Measurements from ENCODE around the gene KRTAP4-9. TPM values are rescaled to one million over a fixed set of nuclear protein-coding genes. Genes with fewer than 3 reads are reported as not detected.
"Not testable (repeated sequence)": the region's sequence is repeated elsewhere in the genome, so short reads cannot be mapped to it uniquely, and the experiment has no call there.

KRTAP4-9 gene
- total and polyA plus RNA-seq, 4 donors, result not detected

DNA sequence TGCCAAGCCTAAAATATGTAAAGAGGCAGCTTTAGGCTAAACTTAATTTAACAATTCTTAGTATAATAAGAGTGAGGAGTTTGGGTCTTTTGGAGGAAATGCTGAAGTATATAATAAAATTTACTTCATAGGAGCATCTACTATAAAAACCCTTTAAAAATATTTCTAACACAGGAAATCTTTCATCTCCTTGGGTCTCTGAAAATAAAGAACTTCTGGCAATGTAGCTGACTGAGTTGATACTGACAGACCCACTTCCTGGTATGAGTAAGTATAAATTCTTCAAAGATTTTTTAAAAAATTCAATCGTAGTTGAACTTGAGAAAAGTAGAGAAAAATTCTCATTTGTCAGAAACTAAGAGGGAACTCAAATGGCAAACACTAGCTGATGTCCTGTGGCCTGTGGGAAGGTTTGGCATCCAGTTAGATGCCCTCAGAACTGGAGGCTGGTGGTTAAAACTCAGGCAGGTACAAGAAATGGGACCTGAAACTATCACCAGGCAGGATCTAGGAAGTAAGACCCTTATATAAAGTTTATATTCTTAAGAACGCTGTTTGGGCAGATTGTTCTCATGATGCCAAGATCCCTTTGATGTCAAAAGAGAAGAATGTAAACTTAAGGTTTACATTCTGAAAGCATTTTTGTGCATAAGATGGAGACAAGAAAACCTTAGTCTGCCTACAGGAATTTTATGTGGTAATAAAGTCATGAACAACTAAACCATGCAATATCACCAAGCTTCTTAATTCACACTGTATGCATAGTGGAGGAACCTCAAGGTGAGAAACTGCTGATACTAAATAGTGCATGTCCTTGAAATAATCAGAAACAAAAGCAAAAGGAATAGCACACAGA lies 28.9 kb downstream of the KRTAP4-9 start:
- no peak for DNase-seq
- WGBS, 2 donors, result 43 to 50% methylated on average over 2 of the region's 2 CpGs
- H3K4me3 ChIP-seq, result no peak overlapping the region

DNA sequence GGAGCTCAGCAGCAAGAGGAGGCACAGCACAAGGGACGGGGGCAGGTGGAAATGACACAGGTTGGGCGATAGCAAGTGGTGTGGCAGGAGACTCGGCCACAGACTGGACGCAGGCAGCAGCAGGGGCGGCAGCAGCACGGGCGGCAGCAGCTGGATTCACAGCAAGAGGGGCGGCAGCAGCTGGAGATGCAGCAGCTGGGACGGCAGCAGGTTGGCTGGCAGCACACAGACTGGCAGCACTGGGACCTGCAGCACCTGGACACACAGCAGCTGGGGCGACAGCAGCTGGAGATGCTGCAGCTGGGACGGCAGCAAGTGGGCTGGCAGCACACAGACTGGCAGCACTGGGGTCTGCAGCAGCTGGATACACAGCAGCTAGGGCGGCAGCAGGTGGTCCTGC lies 34.7 kb downstream of the KRTAP4-9 start:
- WGBS, 2 donors, result 89 to 97% methylated on average over 12 of the region's 12 CpGs
- H3K4me1 ChIP-seq (ENCODE audit: control insufficient read depth in 5 of 5, insufficient read depth in 5 of 5, low read length in 5 of 5); DNase-seq; H3K9ac ChIP-seq (ENCODE audit: insufficient read depth in 1 of 2, low read length in 2 of 2); H3K27me3 ChIP-seq (ENCODE audit: control insufficient read depth in 3 of 3, insufficient read depth in 3 of 3, low read length in 2 of 3); H3K36me3 ChIP-seq (ENCODE audit: control insufficient read depth in 4 of 4, insufficient read depth in 4 of 4, low read length in 4 of 4); ATAC-seq (ENCODE audit: insufficient read depth, low FRiP score); H3K4me3 ChIP-seq; H3K27ac ChIP-seq (ENCODE audit: low read depth in 1 of 2, low read length in 1 of 2): not testable (repeated sequence)
- peaks cover 0 to 12% (median 4%) of the 10 kb centered on the region in 4 donors for H3K9me3 ChIP-seq (ENCODE audit: control insufficient read depth in 4 of 4, insufficient read depth in 3 of 4, low read length in 3 of 4)

More for the DNA sequence above, 28.9 kb downstream of the KRTAP4-9 start:
- no peak for ATAC-seq (ENCODE audit: insufficient read depth, low FRiP score)
- no peak overlapping the region for H3K9ac ChIP-seq (ENCODE audit: insufficient read depth in 1 of 2, low read length in 2 of 2)
- H3K9me3 ChIP-seq (ENCODE audit: control insufficient read depth in 4 of 4, insufficient read depth in 3 of 4, low read length in 3 of 4), result no peaks in the 10 kb centered on the region
- no peaks in the 10 kb centered on the region for H3K4me1 ChIP-seq (ENCODE audit: control insufficient read depth in 5 of 5, insufficient read depth in 5 of 5, low read length in 5 of 5)
- no peaks in the 10 kb centered on the region for H3K36me3 ChIP-seq (ENCODE audit: control insufficient read depth in 4 of 4, insufficient read depth in 4 of 4, low read length in 4 of 4)
- TF ChIP-seq, protein P1, sequence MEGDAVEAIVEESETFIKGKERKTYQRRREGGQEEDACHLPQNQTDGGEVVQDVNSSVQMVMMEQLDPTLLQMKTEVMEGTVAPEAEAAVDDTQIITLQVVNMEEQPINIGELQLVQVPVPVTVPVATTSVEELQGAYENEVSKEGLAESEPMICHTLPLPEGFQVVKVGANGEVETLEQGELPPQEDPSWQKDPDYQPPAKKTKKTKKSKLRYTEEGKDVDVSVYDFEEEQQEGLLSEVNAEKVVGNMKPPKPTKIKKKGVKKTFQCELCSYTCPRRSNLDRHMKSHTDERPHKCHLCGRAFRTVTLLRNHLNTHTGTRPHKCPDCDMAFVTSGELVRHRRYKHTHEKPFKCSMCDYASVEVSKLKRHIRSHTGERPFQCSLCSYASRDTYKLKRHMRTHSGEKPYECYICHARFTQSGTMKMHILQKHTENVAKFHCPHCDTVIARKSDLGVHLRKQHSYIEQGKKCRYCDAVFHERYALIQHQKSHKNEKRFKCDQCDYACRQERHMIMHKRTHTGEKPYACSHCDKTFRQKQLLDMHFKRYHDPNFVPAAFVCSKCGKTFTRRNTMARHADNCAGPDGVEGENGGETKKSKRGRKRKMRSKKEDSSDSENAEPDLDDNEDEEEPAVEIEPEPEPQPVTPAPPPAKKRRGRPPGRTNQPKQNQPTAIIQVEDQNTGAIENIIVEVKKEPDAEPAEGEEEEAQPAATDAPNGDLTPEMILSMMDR (IDR thresholded peaks at IDR 0.05; ENCODE audit: control extremely low read depth, extremely low read depth), result no peak
- H3K27me3 ChIP-seq (ENCODE audit: control insufficient read depth in 3 of 3, insufficient read depth in 3 of 3, low read length in 2 of 3), result no peaks in the 10 kb centered on the region
- H3K27ac ChIP-seq (ENCODE audit: low read depth in 1 of 2, low read length in 1 of 2), result no peak overlapping the region

DNA sequence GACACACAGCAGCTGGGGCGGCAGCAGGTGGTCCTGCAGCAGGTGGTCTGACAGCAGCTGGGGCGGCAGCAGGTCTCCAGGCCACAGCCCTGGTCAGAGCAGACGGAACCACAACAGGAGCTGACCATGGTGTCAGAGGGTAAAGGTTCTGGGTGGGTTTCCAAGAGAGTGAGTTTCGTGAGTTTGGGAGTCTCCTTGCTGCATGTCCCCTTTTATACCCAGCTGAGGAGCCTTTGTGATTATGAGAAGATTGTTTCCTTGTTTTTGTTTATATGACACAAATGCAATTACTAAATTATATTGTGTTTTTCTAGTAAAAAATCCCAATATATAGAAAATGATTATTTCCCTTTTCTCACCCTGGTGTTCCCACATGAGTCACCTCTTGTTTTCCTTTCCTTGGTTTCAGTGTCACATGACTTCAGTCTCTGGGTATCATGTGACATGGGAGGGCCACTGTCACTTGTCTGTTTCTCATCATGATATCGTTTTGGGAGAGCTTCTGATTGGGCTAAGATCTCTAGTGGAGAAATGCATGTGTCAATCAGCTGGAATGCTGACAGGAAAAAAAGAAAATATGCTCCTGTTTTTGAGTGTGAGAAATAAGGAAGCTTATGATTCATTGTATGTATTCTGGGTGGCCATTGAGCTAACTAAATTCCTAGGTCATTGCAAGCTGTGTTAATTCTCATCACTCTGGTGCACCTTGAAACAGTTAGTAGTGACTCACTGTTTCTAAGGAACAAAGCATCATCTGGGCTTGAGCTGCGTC lies 35.4 kb downstream of the KRTAP4-9 start, which contains the start of gene KRTAP4-6:
Gene KRTAP4-6 (minus strand): TSS at position 185 of the 772 bp plus-strand sequence. CDS start 57 bp downstream, at position 128.
- Histone ChIP-seq H3K9me3 (ENCODE audit: control insufficient read depth in 4 of 4, insufficient read depth in 3 of 4, low read length in 3 of 4) (peaks cover 0 to 12% (median 4%) of the 10 kb centered on the region in 4 donors), H3K9ac (ENCODE audit: insufficient read depth in 1 of 2, low read length in 2 of 2) (no peak within 1 kb of the TSS), H3K4me3 (no peak within 1 kb of the TSS), H3K27ac (ENCODE audit: low read depth in 1 of 2, low read length in 1 of 2) (no peak within 1 kb of the TSS), H3K36me3 (ENCODE audit: control insufficient read depth in 4 of 4, insufficient read depth in 4 of 4, low read length in 4 of 4) (no peaks in the 10 kb centered on the region), H3K4me1 (ENCODE audit: control insufficient read depth in 5 of 5, insufficient read depth in 5 of 5, low read length in 5 of 5) (no peaks in the 10 kb centered on the region), H3K27me3 (ENCODE audit: control insufficient read depth in 3 of 3, insufficient read depth in 3 of 3, low read length in 2 of 3) (no peaks in the 10 kb centered on the region)
- TF ChIP-seq, protein P1 (IDR thresholded peaks at IDR 0.05; ENCODE audit: control extremely low read depth, extremely low read depth), result no peak
- DNase-seq (no peak), ATAC-seq (ENCODE audit: insufficient read depth, low FRiP score) (no peak)
- 91 to 92% methylated on average over 6 of the region's 6 CpGs for WGBS, 2 donors

DNA sequence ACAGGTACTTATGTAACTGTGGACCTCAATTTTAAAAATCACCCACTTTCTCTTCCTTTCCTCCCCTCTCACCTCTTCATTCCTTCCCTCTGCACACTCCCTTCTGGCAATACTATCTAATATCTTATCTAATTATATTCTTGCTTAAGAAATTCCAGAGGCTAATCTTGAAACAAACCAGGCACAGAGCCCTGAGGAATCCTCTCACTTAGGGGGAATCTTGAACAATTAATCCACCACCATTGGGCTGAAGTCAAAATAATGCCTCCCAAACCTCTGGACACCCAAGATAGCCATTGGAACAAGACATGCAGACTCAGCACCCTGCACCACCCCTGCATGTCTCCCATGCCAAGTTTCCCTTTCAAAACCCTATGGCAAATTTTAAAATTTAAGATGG lies 36.2 kb downstream of the KRTAP4-9 start:
- no peak overlapping the region for H3K27ac ChIP-seq (ENCODE audit: low read depth in 1 of 2, low read length in 1 of 2)
- no peaks in the 10 kb centered on the region for H3K36me3 ChIP-seq (ENCODE audit: control insufficient read depth in 4 of 4, insufficient read depth in 4 of 4, low read length in 4 of 4)
- H3K9ac ChIP-seq (ENCODE audit: insufficient read depth in 1 of 2, low read length in 2 of 2), result no peak overlapping the region
- no peaks in the 10 kb centered on the region for H3K27me3 ChIP-seq (ENCODE audit: control insufficient read depth in 3 of 3, insufficient read depth in 3 of 3, low read length in 2 of 3)
- TF ChIP-seq, protein P1 (IDR thresholded peaks at IDR 0.05; ENCODE audit: control extremely low read depth, extremely low read depth), result no peak
- DNase-seq, result no peak
- peaks cover 0 to 12% (median 4%) of the 10 kb centered on the region in 4 donors for H3K9me3 ChIP-seq (ENCODE audit: control insufficient read depth in 4 of 4, insufficient read depth in 3 of 4, low read length in 3 of 4)
- no peaks in the 10 kb centered on the region for H3K4me1 ChIP-seq (ENCODE audit: control insufficient read depth in 5 of 5, insufficient read depth in 5 of 5, low read length in 5 of 5)
- ATAC-seq (ENCODE audit: insufficient read depth, low FRiP score), result no peak
- H3K4me3 ChIP-seq, result no peak overlapping the region
